HepG2 (cell line): ENCODE data around the gene DHTKD1. TPM values are rescaled to one million over a fixed set of nuclear protein-coding genes. Genes with fewer than 3 reads are reported as not detected.

Source experiments
- ARID2 ChIP-seq: sonication (generic); formaldehyde crosslinking; IDR thresholded peaks from 2 replicates; pipeline ENCODE4 v1.8.1; 2022; ENCODE audit warnings: mild to moderate bottlenecking, missing genetic modification reagents, borderline replicate concordance
- ERF ChIP-seq: IDR thresholded peaks from 2 replicates; pipeline ENCODE4 v1.6.1; 2018; ENCODE audit warnings: missing biosample characterization, missing genetic modification reagents
- FLYWCH1 ChIP-seq: sonication (generic); formaldehyde crosslinking; IDR thresholded peaks from 2 replicates; pipeline ENCODE4 v1.8.1; 2023; ENCODE audit warnings: mild to moderate bottlenecking, missing genetic modification reagents
- FOXC1 ChIP-seq: sonication (generic); formaldehyde crosslinking; IDR thresholded peaks from 2 replicates; pipeline ENCODE4 v1.8.0; 2022; ENCODE audit warnings: mild to moderate bottlenecking, missing genetic modification reagents, borderline replicate concordance
- GATAD2A ChIP-seq: IDR thresholded peaks from 2 replicates; pipeline ENCODE4 v1.6.1; 2016
- JARID2 ChIP-seq: sonication (generic); formaldehyde crosslinking; IDR thresholded peaks from 2 replicates; pipeline ENCODE4 v1.8.1; 2023; ENCODE audit warnings: missing genetic modification reagents, inconsistent platforms; ENCODE audit not compliant: insufficient replicate concordance
- MXD4 ChIP-seq: IDR thresholded peaks from 2 replicates; pipeline ENCODE4 v1.6.1; 2016; ENCODE audit warnings: mild to moderate bottlenecking, missing biosample characterization, missing genetic modification reagents
- MYPOP ChIP-seq: sonication (generic); formaldehyde crosslinking; IDR thresholded peaks from 2 replicates; pipeline ENCODE4 v1.8.1; 2023; ENCODE audit warnings: mild to moderate bottlenecking, moderate library complexity, missing genetic modification reagents
- NFRKB ChIP-seq: fragments of 450-650 bp; IDR thresholded peaks from 2 replicates; pipeline ENCODE4 v1.6.1; 2017
- NONO ChIP-seq, 2 experiments: fragments of 450-650 bp in 1 of 2; sonication (generic) in 1 of 2; formaldehyde crosslinking in 1 of 2; IDR thresholded peaks in 1 of 2; conservative IDR thresholded peaks in 1 of 2; 2 replicates each; pipeline versions ENCODE4 v1.6.1 to v1.8.0; 2017 to 2022; ENCODE audit warnings: mild to moderate bottlenecking in 1 of 2, missing genetic modification reagents in 1 of 2, moderate library complexity in 1 of 2
- REPIN1 ChIP-seq: sonication (generic); formaldehyde crosslinking; IDR thresholded peaks from 2 replicates; pipeline ENCODE4 v1.8.0; 2022; ENCODE audit warnings: missing genetic modification reagents, low read depth, mild to moderate bottlenecking, borderline replicate concordance
- RFX5 ChIP-seq: IDR thresholded peaks from 2 replicates; pipeline ENCODE4 v1.6.1; 2011; ENCODE audit warnings: low read depth, low read length, improper control_type of control experiment
- SOX13 ChIP-seq, 3 experiments: fragments of 450-650 bp in 1 of 3; sonication (generic) in 1 of 3; formaldehyde crosslinking in 1 of 3; IDR thresholded peaks in 2 of 3; conservative IDR thresholded peaks in 1 of 3; 2 replicates each; pipeline versions ENCODE4 v1.5.0 to v1.6.1; 2016 to 2020; ENCODE audit warnings: antibody characterized with exemption in 1 of 3, mild to moderate bottlenecking in 1 of 3, missing compliant biosample characterization in 1 of 3, missing genetic modification reagents in 1 of 3, moderate library complexity in 1 of 3
- SP2 ChIP-seq: sonication (generic); formaldehyde crosslinking; IDR thresholded peaks from 2 replicates; pipeline ENCODE4 v1.5.1; 2020; ENCODE audit warnings: mild to moderate bottlenecking, missing genetic modification reagents
- TCF7 ChIP-seq: sonication (generic); IDR thresholded peaks from 2 replicates; pipeline ENCODE4 v1.6.1; 2016; ENCODE audit warnings: antibody characterized with exemption, low read depth
- TMF1 ChIP-seq: sonication (generic); formaldehyde crosslinking; IDR thresholded peaks from 2 replicates; pipeline ENCODE4 v1.8.1; 2022; ENCODE audit warnings: low read depth, missing genetic modification reagents
- ZBTB1 ChIP-seq: sonication (generic); formaldehyde crosslinking; IDR thresholded peaks from 2 replicates; pipeline ENCODE4 v1.4.0; 2020; ENCODE audit warnings: missing genetic modification reagents, borderline replicate concordance
- ZBTB20 ChIP-seq: sonication (generic); formaldehyde crosslinking; IDR thresholded peaks from 2 replicates; pipeline ENCODE4 v1.8.1; 2023; ENCODE audit warnings: missing genetic modification reagents, low read depth, mild to moderate bottlenecking, borderline replicate concordance
- ZFP41 ChIP-seq: sonication (generic); formaldehyde crosslinking; IDR thresholded peaks from 2 replicates; pipeline ENCODE4 v1.4.0; 2020; ENCODE audit warnings: mild to moderate bottlenecking, missing genetic modification reagents, borderline replicate concordance
- ZNF18 ChIP-seq: sonication (generic); formaldehyde crosslinking; IDR thresholded peaks from 2 replicates; pipeline ENCODE4 v1.8.0; 2022; ENCODE audit warnings: mild to moderate bottlenecking, missing genetic modification reagents; ENCODE audit not compliant: insufficient replicate concordance
- ZNF382 ChIP-seq: sonication (generic); formaldehyde crosslinking; IDR thresholded peaks from 2 replicates; pipeline ENCODE4 v1.5.0; 2020; ENCODE audit warnings: missing genetic modification reagents, mild to moderate bottlenecking, borderline replicate concordance
- polyA plus RNA-seq, 8 experiments: library from polyadenylated mRNA; depleted of rRNA in 3 of 8; stranded (reverse) in 7 of 8; unstranded in 1 of 8; fragments of >200 nt; fragmentation: Illumina TruSeq in 4 of 8; extraction: Trizol in 4 of 8; gene quantifications; 2 replicates each; pipeline versions ENCODE4 v1.2.1 to v1.2.3, GENCODE V29; 2011 to 2016; ENCODE audit warnings: low read depth in 4 of 8, missing spikeins in 1 of 8, mixed read lengths in 1 of 8; ENCODE audit not compliant: insufficient read depth in 1 of 8
- total RNA-seq, 5 experiments: library from RNA; depleted of rRNA; stranded (reverse); fragments of >200 nt; fragmentation: Illumina TruSeq; extraction: Trizol; gene quantifications; 2 replicates each; pipeline ENCODE4 v1.2.3, GENCODE V29; 2016; ENCODE audit warnings: low read depth in 1 of 5
- TF ChIP-seq, protein P1 (sequence below): sonication (generic); formaldehyde crosslinking; IDR thresholded peaks from 2 replicates; pipeline ENCODE4 v1.5.0; 2020; ENCODE audit warnings: mild to moderate bottlenecking, missing genetic modification reagents
- TF ChIP-seq, protein P2 (sequence below): sonication (generic); formaldehyde crosslinking; IDR thresholded peaks from 2 replicates; pipeline ENCODE4 v1.8.1; 2023; ENCODE audit warnings: mild to moderate bottlenecking, missing genetic modification reagents

The DHTKD1 gene
- total and polyA plus RNA-seq, 2 of the 13 experiments (the other 11 are each of a cell fraction or from before 2014, with no cell fraction given) = 9.6 to 14.1 TPM

DNA sequence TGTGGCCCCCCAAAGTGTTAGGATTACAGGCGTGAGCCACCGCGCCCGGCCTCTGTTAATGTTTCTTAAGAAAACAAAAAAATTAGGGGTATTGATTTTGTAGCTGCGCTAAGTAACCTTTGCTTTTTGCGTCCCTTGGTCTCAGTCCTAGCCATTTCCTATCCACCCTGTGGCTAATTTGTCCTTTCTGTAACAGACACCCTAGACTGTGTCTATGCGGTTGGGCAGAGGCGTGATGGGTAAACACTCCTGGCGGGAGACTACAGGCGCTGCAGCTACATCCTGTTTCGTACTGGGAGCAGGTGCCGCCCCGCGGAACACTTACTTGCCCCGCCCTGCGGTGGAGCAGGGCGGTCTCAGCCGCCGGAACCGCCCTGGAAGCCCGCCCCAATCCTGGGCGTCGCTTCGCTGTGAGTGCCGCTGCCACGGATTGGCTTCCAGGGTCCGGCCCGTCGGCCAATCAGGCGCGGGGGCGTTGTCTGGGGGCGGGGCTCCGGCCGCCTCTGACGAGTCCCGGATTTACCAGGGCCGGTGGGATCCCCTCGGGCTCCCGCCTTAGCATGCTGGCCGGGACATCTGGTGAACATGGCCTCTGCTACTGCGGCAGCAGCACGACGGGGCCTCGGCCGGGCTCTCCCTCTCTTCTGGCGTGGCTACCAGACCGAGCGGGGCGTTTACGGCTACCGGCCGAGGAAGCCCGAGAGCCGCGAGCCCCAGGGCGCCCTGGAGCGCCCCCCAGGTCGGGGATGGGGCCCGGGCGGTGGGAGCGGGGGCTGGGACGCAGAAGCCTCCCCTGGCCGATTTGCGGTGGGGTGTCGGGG is at the start of gene DHTKD1 (continued):
- TF ChIP-seq ZNF18 (CRISPR knock-in tag) (no peak), NONO (IDR thresholded peaks at IDR 0.05) (no peak), NONO (CRISPR knock-in tag; conservative IDR thresholded peaks at IDR 0.05) (peak; percentile 43), ZNF382 (CRISPR knock-in tag) (no peak), MXD4 (CRISPR knock-in tag) (no peak), NFRKB (no peak), REPIN1 (no peak), FOXC1 (CRISPR knock-in tag) (peak; percentile 49; the same call in 1 of the 2 replicates), RFX5 (0 out of 2 replicates have a peak, but pooled peaks have one; percentile 36), GATAD2A (CRISPR knock-in tag) (peak; percentile 74), JARID2 (CRISPR knock-in tag) (peak; percentile 58), ZBTB1 (peak; percentile 95), FLYWCH1 (CRISPR knock-in tag) (0 out of 2 replicates have a peak, but pooled peaks have one; percentile 22), ZBTB20 (0 out of 2 replicates have a peak, but pooled peaks have one; percentile 51), TMF1 (CRISPR knock-in tag) (no peak), SP2 (CRISPR knock-in tag) (peak; percentile 80), ARID2 (no peak), ERF (CRISPR knock-in tag) (peak; percentile 91), TCF7 (no peak), MYPOP (CRISPR knock-in tag) (peak; percentile 70), ZFP41 (CRISPR knock-in tag) (no peak), SOX13 (IDR thresholded peaks at IDR 0.05) (no peak), SOX13 (CRISPR knock-in tag; conservative IDR thresholded peaks at IDR 0.05 in 1 of 2, IDR thresholded peaks at IDR 0.05 in 1 of 2) (peak in 1 of 2 experiments; percentile 25; a peak in 1 of 4 replicates)
- TF ChIP-seq, protein P1, sequence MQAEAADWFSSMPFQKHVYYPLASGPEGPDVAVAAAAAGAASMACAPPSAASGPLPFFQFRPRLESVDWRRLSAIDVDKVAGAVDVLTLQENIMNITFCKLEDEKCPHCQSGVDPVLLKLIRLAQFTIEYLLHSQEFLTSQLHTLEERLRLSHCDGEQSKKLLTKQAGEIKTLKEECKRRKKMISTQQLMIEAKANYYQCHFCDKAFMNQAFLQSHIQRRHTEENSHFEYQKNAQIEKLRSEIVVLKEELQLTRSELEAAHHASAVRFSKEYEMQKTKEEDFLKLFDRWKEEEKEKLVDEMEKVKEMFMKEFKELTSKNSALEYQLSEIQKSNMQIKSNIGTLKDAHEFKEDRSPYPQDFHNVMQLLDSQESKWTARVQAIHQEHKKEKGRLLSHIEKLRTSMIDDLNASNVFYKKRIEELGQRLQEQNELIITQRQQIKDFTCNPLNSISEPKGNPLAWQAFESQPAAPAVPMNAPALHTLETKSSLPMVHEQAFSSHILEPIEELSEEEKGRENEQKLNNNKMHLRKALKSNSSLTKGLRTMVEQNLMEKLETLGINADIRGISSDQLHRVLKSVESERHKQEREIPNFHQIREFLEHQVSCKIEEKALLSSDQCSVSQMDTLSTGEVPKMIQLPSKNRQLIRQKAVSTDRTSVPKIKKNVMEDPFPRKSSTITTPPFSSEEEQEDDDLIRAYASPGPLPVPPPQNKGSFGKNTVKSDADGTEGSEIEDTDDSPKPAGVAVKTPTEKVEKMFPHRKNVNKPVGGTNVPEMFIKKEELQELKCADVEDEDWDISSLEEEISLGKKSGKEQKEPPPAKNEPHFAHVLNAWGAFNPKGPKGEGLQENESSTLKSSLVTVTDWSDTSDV (CRISPR knock-in tag) = peak; percentile 36; the same call in 1 of the 2 replicates
- TF ChIP-seq, protein P2, sequence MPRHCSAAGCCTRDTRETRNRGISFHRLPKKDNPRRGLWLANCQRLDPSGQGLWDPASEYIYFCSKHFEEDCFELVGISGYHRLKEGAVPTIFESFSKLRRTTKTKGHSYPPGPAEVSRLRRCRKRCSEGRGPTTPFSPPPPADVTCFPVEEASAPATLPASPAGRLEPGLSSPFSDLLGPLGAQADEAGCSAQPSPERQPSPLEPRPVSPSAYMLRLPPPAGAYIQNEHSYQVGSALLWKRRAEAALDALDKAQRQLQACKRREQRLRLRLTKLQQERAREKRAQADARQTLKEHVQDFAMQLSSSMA = no peak
